ENCODE results near the gene BBS7.

BBS7 gene

DNA sequence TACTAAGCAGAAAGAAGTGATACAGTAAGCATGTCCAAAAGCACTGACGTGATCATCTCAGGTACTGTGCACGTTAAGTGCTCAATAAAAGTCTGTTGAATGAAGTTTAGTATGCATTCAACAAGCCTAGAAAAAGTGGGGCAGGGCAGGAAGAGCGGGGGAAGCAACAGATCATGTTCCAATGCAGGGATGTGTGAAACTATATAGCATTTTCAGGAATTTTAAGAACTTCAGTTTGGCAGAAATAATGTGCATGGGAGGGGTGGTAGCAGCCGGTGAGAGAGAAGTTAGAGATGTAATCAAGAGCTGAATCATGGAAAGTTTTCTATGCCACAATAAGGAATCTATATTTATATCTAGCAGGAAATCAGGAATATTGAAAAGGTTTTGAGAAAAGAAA lies 27.4 kb downstream of the BBS7 start:
- H3K4me3 ChIP-seq (ENCODE audit: control insufficient read depth, low read depth, low read length) = no peak overlapping the region
- no peak for DNase-seq (ENCODE audit: low read depth)
- TF ChIP-seq CTCF (conservative IDR thresholded peaks at IDR 0.05; ENCODE audit: control insufficient read depth, insufficient read depth, low read depth, low read length) = no peak

DNA sequence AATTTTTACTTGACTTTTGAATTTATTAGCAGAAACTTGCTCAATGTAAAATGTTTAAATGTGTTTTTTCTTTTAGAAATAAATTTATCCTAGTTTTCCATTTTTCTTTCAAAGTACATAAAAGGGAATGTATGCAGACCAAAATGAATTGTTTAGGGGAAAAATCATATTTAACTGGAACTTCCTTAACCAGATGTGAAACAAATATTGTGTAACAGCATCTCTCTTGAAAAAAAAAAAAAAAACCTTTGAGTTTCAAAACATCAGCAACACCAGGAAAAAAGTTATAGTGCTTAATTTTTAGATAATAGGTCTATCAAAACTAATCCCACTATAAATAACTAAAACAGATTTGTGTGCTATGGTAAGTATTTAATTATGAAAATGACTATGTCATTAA lies 32.1 kb downstream of the BBS7 start:
- no peak overlapping the region for H3K4me3 ChIP-seq (ENCODE audit: control insufficient read depth, low read depth, low read length)
- no peak for DNase-seq (ENCODE audit: low read depth)
- no peak for TF ChIP-seq CTCF (conservative IDR thresholded peaks at IDR 0.05; ENCODE audit: control insufficient read depth, insufficient read depth, low read depth, low read length)

DNA sequence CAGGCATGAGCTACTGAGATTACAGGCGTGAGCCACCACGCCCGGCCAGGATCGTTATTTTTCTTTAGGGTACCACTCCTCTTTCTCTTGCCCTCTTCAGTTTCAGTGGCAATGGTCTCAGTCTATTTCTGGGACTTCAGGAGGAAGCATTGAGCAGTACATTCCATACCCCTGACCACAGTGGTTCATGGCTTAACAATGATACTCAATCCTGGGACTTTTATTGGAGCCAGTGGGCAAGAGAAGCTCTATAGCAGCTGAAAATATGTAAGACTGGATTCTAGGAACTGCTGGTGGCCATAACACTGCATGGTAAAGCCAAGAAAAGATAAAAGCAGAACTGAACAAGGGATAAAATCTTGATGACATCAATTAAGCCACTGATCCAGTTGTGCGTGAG lies 40.8 kb downstream of the BBS7 start:
- no peak for TF ChIP-seq CTCF (conservative IDR thresholded peaks at IDR 0.05; ENCODE audit: control insufficient read depth, insufficient read depth, low read depth, low read length)
- no peak for DNase-seq (ENCODE audit: low read depth)

DNA sequence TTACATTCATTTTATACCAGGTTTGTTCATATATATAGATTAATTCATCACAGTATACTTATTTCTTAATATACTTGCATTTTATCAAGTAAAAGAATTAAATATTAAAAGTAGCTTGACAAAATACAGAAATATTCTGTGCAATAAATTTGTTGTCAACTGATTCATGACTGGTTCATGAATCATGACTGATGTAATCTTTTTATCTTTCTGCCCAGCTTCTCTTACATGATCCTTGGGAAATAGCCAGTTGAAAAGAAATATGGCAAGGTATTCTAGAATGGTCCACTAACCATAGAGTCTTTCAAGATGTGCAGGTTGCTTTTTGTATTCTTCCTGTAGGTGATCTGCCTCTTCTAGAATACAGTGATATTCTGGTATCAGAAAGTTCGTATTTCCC lies 42.4 kb downstream of the BBS7 start:
- no peak overlapping the region for H3K4me3 ChIP-seq (ENCODE audit: control insufficient read depth, low read depth, low read length)
- peak; percentile 67 for DNase-seq (ENCODE audit: low read depth)
- no peak for TF ChIP-seq CTCF (conservative IDR thresholded peaks at IDR 0.05; ENCODE audit: control insufficient read depth, insufficient read depth, low read depth, low read length)

More for the DNA sequence above, 40.8 kb downstream of the BBS7 start:
- H3K4me3 ChIP-seq (ENCODE audit: control insufficient read depth, low read depth, low read length) = no peak overlapping the region

GRCh38 chr4:121824950-121825349 lies 45.3 kb downstream of the BBS7 start:
- TF ChIP-seq CTCF (conservative IDR thresholded peaks at IDR 0.05; ENCODE audit: control insufficient read depth, insufficient read depth, low read depth, low read length) = no peak
- H3K4me3 ChIP-seq (ENCODE audit: control insufficient read depth, low read depth, low read length) = no peak overlapping the region

GRCh38 chr4:121824171-121824527 lies 46.1 kb downstream of the BBS7 start:
- DNase-seq (ENCODE audit: low read depth) = no peak
- TF ChIP-seq CTCF (conservative IDR thresholded peaks at IDR 0.05; ENCODE audit: control insufficient read depth, insufficient read depth, low read depth, low read length) = no peak
- peak overlapping the region; percentile 84 for H3K4me3 ChIP-seq (ENCODE audit: control insufficient read depth, low read depth, low read length)

More at GRCh38 chr4:121824950-121825349, 45.3 kb downstream of the BBS7 start:
- no peak for DNase-seq (ENCODE audit: low read depth)

DNA sequence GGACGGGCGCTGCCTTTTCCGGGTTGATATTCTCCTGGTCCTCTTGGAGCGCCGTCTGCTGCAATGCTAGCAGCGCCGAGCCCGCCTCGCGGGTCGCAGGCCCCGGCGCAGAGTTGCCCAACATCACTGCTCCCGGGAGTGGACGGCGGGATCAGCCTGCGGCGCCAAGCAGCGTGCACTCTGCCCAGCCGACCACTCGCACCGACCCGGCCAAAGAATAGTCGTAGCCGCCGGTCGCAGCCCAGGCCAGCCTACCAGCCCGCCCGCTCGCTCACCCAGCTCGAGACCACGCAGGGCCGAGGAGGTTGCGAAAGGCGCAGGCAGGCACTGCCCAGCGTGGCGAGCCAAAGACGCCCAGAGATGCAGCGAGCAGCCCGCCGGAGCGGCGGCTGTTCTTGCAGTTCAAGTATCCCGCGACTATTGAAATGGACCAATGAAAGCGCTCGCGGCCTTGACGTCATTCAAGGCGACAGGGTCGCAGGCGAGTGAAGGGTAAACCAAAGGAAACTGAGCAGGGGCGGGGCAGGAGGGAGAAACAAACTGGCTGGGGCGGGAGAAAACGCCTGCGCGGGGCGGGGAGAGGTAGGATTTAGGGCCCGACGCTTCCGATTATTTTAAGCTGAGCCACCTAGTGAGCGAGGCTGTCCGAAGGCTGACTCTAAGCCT lies 46.6 kb downstream of the BBS7 start, which contains the start of gene CCNA2:
CCNA2 (minus strand) TSS at position 379 of the 666 bp plus-strand sequence; CDS start at position 124, 255 bp downstream.
- H3K4me3 ChIP-seq (ENCODE audit: control insufficient read depth, low read depth, low read length) = peak within 1 kb of the TSS; percentile 84
- peak; percentile 97 for DNase-seq (ENCODE audit: low read depth)
- TF ChIP-seq CTCF (conservative IDR thresholded peaks at IDR 0.05; ENCODE audit: control insufficient read depth, insufficient read depth, low read depth, low read length) = peak; percentile 4

Measured in fibroblast of mammary gland (primary cell).